Activated CD4-positive, alpha-beta memory T cell treated with anti-CD3 and anti-CD28 coated beads, Interleukin-2, amount 10 ng/mL, durations not matched to agents 7 days and 5 days (primary cell): ENCODE results near the gene EID1. TPM values are rescaled to one million over a fixed set of nuclear protein-coding genes. Genes with fewer than 3 reads are reported as not detected.
"Not testable (repeated sequence)": the region's sequence is repeated elsewhere in the genome, so short reads cannot be mapped to it uniquely, and the experiment has no call there.

ENCODE experiments used
- CTCF ChIA-PET: fragments of 350-600 bp; sonication (Branson Sonifier 250); formaldehyde crosslinking; loops from one replicate; lab custom pipeline; 2021; ENCODE audit warnings: antibody characterized with exemption, inconsistent platforms; lab: Charles Lee
- POLR2A ChIA-PET: fragments of 350-600 bp; sonication (Branson Sonifier 250); formaldehyde crosslinking; loops from one replicate; lab custom pipeline; 2021; ENCODE audit warnings: antibody characterized with exemption; lab: Charles Lee
- DNase-seq: peaks from one replicate; pipeline ENCODE4 v3.0.0-alpha.2; 2020
- H3K27ac Mint-ChIP-seq: one replicate; pipeline ENCODE4 v1.8.0; 2021; ENCODE audit warnings: mild to moderate bottlenecking, mixed read lengths
- H3K27me3 Mint-ChIP-seq: one replicate; pipeline ENCODE4 v1.8.0; 2021; ENCODE audit warnings: mixed read lengths
- H3K36me3 Mint-ChIP-seq: one replicate; pipeline ENCODE4 v1.8.0; 2021; ENCODE audit warnings: low read depth, mixed read lengths
- H3K4me1 Mint-ChIP-seq: one replicate; pipeline ENCODE4 v1.8.0; 2021; ENCODE audit warnings: mixed read lengths
- H3K4me3 Mint-ChIP-seq: one replicate; pipeline ENCODE4 v1.8.0; 2021; ENCODE audit warnings: mild to moderate bottlenecking, mixed read lengths
- H3K9me3 Mint-ChIP-seq: one replicate; pipeline ENCODE4 v1.8.0; 2021; ENCODE audit warnings: mixed read lengths
- total RNA-seq, 2 experiments: library from RNA; stranded (reverse); gene quantifications; one replicate each; pipeline ENCODE4 v1.2.3, GENCODE V29; 2021

Gene EID1
- total RNA-seq, 2 experiments from 2014 or later: 99.7 to 102 TPM

- CTCF ChIA-PET: no interaction called here
- Mint-ChIP-seq H3K27me3 (peaks cover 29% of the 10 kb centered on the region), H3K4me3 (no peak overlapping the region), H3K27ac (no peak overlapping the region), H3K36me3 (no peaks in the 10 kb centered on the region), H3K4me1 (peaks cover 13% of the 10 kb centered on the region), H3K9me3 (no peaks in the 10 kb centered on the region)
- POLR2A ChIA-PET: no interaction called here
- no peak for DNase-seq
Measured at GRCh38 chr15:48896869-48897814, 19.2 kb downstream of the EID1 start.

GRCh38 chr15:48898032-48898431, 20.1 kb downstream of the EID1 start:
- ChIA-PET POLR2A (no interaction called here), CTCF (no interaction called here)
- Mint-ChIP-seq H3K27me3 (peaks cover 24% of the 10 kb centered on the region), H3K27ac (no peak overlapping the region), H3K36me3 (no peaks in the 10 kb centered on the region), H3K4me3 (no peak overlapping the region), H3K4me1 (peaks cover 13% of the 10 kb centered on the region), H3K9me3 (no peaks in the 10 kb centered on the region)
- no peak for DNase-seq

GRCh38 chr15:48898446-48898845, 20.5 kb downstream of the EID1 start:
- no peak for DNase-seq
- Mint-ChIP-seq H3K9me3 (no peaks in the 10 kb centered on the region), H3K4me3 (no peak overlapping the region), H3K27ac (no peak overlapping the region), H3K27me3 (peaks cover 20% of the 10 kb centered on the region), H3K4me1 (peaks cover 13% of the 10 kb centered on the region), H3K36me3 (no peaks in the 10 kb centered on the region)
- POLR2A ChIA-PET: no interaction called here
- CTCF ChIA-PET: interaction anchor here (1.2 kb wide), 1 partner anchor 20 kb away, joined by 3 read pairs; the partner anchor contains the start of gene EID1

GRCh38 chr15:48899793-48900192, 21.9 kb downstream of the EID1 start:
- H3K27me3 Mint-ChIP-seq: peaks cover 16% of the 10 kb centered on the region
- no peaks in the 10 kb centered on the region for H3K36me3 Mint-ChIP-seq
- no peak for DNase-seq
- no peak overlapping the region for H3K27ac Mint-ChIP-seq
- no peak overlapping the region for H3K4me3 Mint-ChIP-seq
- H3K9me3 Mint-ChIP-seq: no peaks in the 10 kb centered on the region
- H3K4me1 Mint-ChIP-seq: peaks cover 13% of the 10 kb centered on the region
- ChIA-PET CTCF (no interaction called here), POLR2A (interaction anchor here (0.6 kb wide), 1 partner anchor 38 kb away, joined by 3 read pairs; no protein-coding TSS in a partner anchor)

- Mint-ChIP-seq H3K9me3 (no peaks in the 10 kb centered on the region), H3K27ac (no peak overlapping the region), H3K27me3 (peaks cover 8% of the 10 kb centered on the region), H3K4me1 (no peaks in the 10 kb centered on the region), H3K4me3 (no peak overlapping the region), H3K36me3 (no peaks in the 10 kb centered on the region)
- ChIA-PET POLR2A (no interaction called here), CTCF (no interaction called here)
- DNase-seq: no peak
Measured at GRCh38 chr15:48904758-48905157, 26.8 kb downstream of the EID1 start.

GRCh38 chr15:48905216-48905615, 27.3 kb downstream of the EID1 start:
- Mint-ChIP-seq H3K4me1 (no peaks in the 10 kb centered on the region), H3K27me3 (peaks cover 11% of the 10 kb centered on the region), H3K4me3 (no peak overlapping the region), H3K27ac (no peak overlapping the region), H3K9me3 (no peaks in the 10 kb centered on the region), H3K36me3 (no peaks in the 10 kb centered on the region)
- ChIA-PET CTCF (no interaction called here), POLR2A (no interaction called here)
- no peak for DNase-seq

GRCh38 chr15:48905847-48906246, 27.9 kb downstream of the EID1 start:
- Mint-ChIP-seq H3K36me3 (no peaks in the 10 kb centered on the region), H3K4me3 (no peak overlapping the region), H3K9me3 (no peaks in the 10 kb centered on the region), H3K27me3 (peaks cover 17% of the 10 kb centered on the region), H3K27ac (no peak overlapping the region), H3K4me1 (no peaks in the 10 kb centered on the region)
- no peak for DNase-seq
- ChIA-PET POLR2A (no interaction called here), CTCF (no interaction called here)

GRCh38 chr15:48909313-48909712, 31.4 kb downstream of the EID1 start:
- H3K4me3 Mint-ChIP-seq, DNase-seq, CTCF ChIA-PET, H3K4me1 Mint-ChIP-seq, H3K27ac Mint-ChIP-seq, POLR2A ChIA-PET, H3K9me3 Mint-ChIP-seq, H3K36me3 Mint-ChIP-seq: not testable (repeated sequence)
- peaks cover 28% of the 10 kb centered on the region for H3K27me3 Mint-ChIP-seq

GRCh38 chr15:48910554-48910953, 32.6 kb downstream of the EID1 start:
- H3K36me3 Mint-ChIP-seq: not testable (repeated sequence)

GRCh38 chr15:48913141-48913540, 35.2 kb downstream of the EID1 start:
- DNase-seq: no peak
- Mint-ChIP-seq H3K36me3 (peaks cover 2% of the 10 kb centered on the region), H3K4me3 (no peak overlapping the region), H3K9me3 (no peaks in the 10 kb centered on the region), H3K27me3 (peaks cover 31% of the 10 kb centered on the region), H3K4me1 (no peaks in the 10 kb centered on the region), H3K27ac (no peak overlapping the region)
- ChIA-PET POLR2A (interaction anchor here (1.2 kb wide), 1 partner anchor 36 kb away, joined by 4 read pairs; the partner anchor contains the start of gene EID1), CTCF (interaction anchor here (0.8 kb wide), 1 partner anchor 11 kb away, joined by 3 read pairs; no protein-coding TSS in a partner anchor)

More at GRCh38 chr15:48910554-48910953, 32.6 kb downstream of the EID1 start:
- CTCF ChIA-PET, H3K9me3 Mint-ChIP-seq, H3K27ac Mint-ChIP-seq, DNase-seq, POLR2A ChIA-PET, H3K4me3 Mint-ChIP-seq, H3K4me1 Mint-ChIP-seq: not testable (repeated sequence)
- H3K27me3 Mint-ChIP-seq: peaks cover 29% of the 10 kb centered on the region

GRCh38 chr15:48914717-48915116, 36.8 kb downstream of the EID1 start:
- peaks cover 30% of the 10 kb centered on the region for H3K27me3 Mint-ChIP-seq
- no peak for DNase-seq
- no peaks in the 10 kb centered on the region for H3K4me1 Mint-ChIP-seq
- peaks cover 2% of the 10 kb centered on the region for H3K36me3 Mint-ChIP-seq
- no peak overlapping the region for H3K27ac Mint-ChIP-seq
- CTCF ChIA-PET: no interaction called here
- no peaks in the 10 kb centered on the region for H3K9me3 Mint-ChIP-seq
- H3K4me3 Mint-ChIP-seq: no peak overlapping the region
- POLR2A ChIA-PET: interaction anchor here (0.9 kb wide), 1 partner anchor 37 kb away, joined by 3 read pairs; the partner anchor contains the start of gene EID1

GRCh38 chr15:48915861-48916260, 37.9 kb downstream of the EID1 start:
- Mint-ChIP-seq H3K4me3 (no peak overlapping the region), H3K36me3 (peaks cover 2% of the 10 kb centered on the region), H3K9me3 (peaks cover 2% of the 10 kb centered on the region), H3K4me1 (no peaks in the 10 kb centered on the region), H3K27ac (no peak overlapping the region), H3K27me3 (peaks cover 24% of the 10 kb centered on the region)
- DNase-seq: no peak
- ChIA-PET POLR2A (no interaction called here), CTCF (no interaction called here)

GRCh38 chr15:48916721-48917120, 38.8 kb downstream of the EID1 start:
- no peak for DNase-seq
- Mint-ChIP-seq H3K27ac (no peak overlapping the region), H3K9me3 (peaks cover 4% of the 10 kb centered on the region), H3K4me1 (no peaks in the 10 kb centered on the region), H3K27me3 (peaks cover 19% of the 10 kb centered on the region), H3K36me3 (peaks cover 2% of the 10 kb centered on the region), H3K4me3 (no peak overlapping the region)
- POLR2A ChIA-PET: no interaction called here
- CTCF ChIA-PET: no interaction called here
